COLO668 (cell line): ENCODE measurements around the gene HPN.
"Not testable (repeated sequence)": the region's sequence is repeated elsewhere in the genome, so short reads cannot be mapped to it uniquely, and the experiment has no call there.

ENCODE experiments used
- DNase-seq: peaks from one replicate; lab custom pipeline; 2025; ENCODE audit not compliant: unreplicated experiment; lab: John Stamatoyannopoulos, UW

HPN gene

GRCh38 chr19:35027009-35027408 is 14.5 kb upstream of the HPN start:
- no peak for DNase-seq

GRCh38 chr19:35027851-35028599 is 13.5 kb upstream of the HPN start:
- DNase-seq, result no peak

- DNase-seq, result not testable (repeated sequence)
Observed at GRCh38 chr19:35028600-35028885, 13.0 kb upstream of the HPN start.

- DNase-seq, result not testable (repeated sequence)
Observed at GRCh38 chr19:35029275-35029736, 12.2 kb upstream of the HPN start.

GRCh38 chr19:35029737-35030256 is 11.7 kb upstream of the HPN start:
- DNase-seq, result no peak

GRCh38 chr19:35030257-35031071 is 11.1 kb upstream of the HPN start, which contains the start of gene SCN1B:
SCN1B (plus strand) TSS chr19:35030470; CDS start chr19:35030821, 351 bp downstream.
- peak; percentile 79 for DNase-seq

- DNase-seq, result peak; percentile 46
Observed at GRCh38 chr19:35031072-35031881, 10.2 kb upstream of the HPN start.

- DNase-seq, result no peak
Observed at GRCh38 chr19:35032356-35032865, 9.1 kb upstream of the HPN start.

GRCh38 chr19:35033067-35034004 is 8.2 kb upstream of the HPN start:
- no peak for DNase-seq

GRCh38 chr19:35034005-35034502 is 7.5 kb upstream of the HPN start:
- peak; percentile 4 for DNase-seq

- DNase-seq, result no peak
Observed at GRCh38 chr19:35034588-35035382, 6.7 kb upstream of the HPN start.

- DNase-seq, result no peak
Observed at GRCh38 chr19:35037716-35038622, 3.6 kb upstream of the HPN start.

GRCh38 chr19:35038623-35039512 is 2.7 kb upstream of the HPN start:
- no peak for DNase-seq

GRCh38 chr19:35039881-35040825 is 1.4 kb upstream of the HPN start:
- no peak for DNase-seq

GRCh38 chr19:35040826-35041547 is 534 bp upstream of the HPN start:
- DNase-seq, result peak; percentile 71
